Measurements from ENCODE around the gene EZH1.
"Not testable (repeated sequence)": the region's sequence is repeated elsewhere in the genome, so short reads cannot be mapped to it uniquely, and the experiment has no call there.

The EZH1 gene

GRCh38 chr17:42673266-42673884, 71.5 kb downstream of the EZH1 start:
- in situ Hi-C loops (cut with MboI; ENCODE audit: low sequenced_read_pairs): no loop called here

- in situ Hi-C loops (cut with MboI; ENCODE audit: low sequenced_read_pairs): no loop called here
Measured at GRCh38 chr17:42672038-42672437, 72.8 kb downstream of the EZH1 start.

- in situ Hi-C loops (cut with MboI; ENCODE audit: low sequenced_read_pairs): no loop called here
Measured at GRCh38 chr17:42670789-42671657, 73.8 kb downstream of the EZH1 start.

- in situ Hi-C loops (cut with MboI; ENCODE audit: low sequenced_read_pairs): no loop called here
Measured at GRCh38 chr17:42669977-42670788, 74.7 kb downstream of the EZH1 start.

GRCh38 chr17:42669705-42669976, 75.2 kb downstream of the EZH1 start:
- in situ Hi-C loops (cut with MboI; ENCODE audit: low sequenced_read_pairs): no loop called here

GRCh38 chr17:42667088-42667951, 77.5 kb downstream of the EZH1 start:
- in situ Hi-C loops (cut with MboI; ENCODE audit: low sequenced_read_pairs): no loop called here

- in situ Hi-C loops (cut with MboI; ENCODE audit: low sequenced_read_pairs): not testable (repeated sequence)
Measured at GRCh38 chr17:42666126-42666525, 78.7 kb downstream of the EZH1 start.

- in situ Hi-C loops (cut with MboI; ENCODE audit: low sequenced_read_pairs): no loop called here
Measured at GRCh38 chr17:42665581-42666001, 79.2 kb downstream of the EZH1 start.

- in situ Hi-C loops (cut with MboI; ENCODE audit: low sequenced_read_pairs): no loop called here
Measured at GRCh38 chr17:42660692-42661345, 84.0 kb downstream of the EZH1 start.

- in situ Hi-C loops (cut with MboI; ENCODE audit: low sequenced_read_pairs): not testable (repeated sequence)
Measured at GRCh38 chr17:42659932-42660274, 84.9 kb downstream of the EZH1 start.

- in situ Hi-C loops (cut with MboI; ENCODE audit: low sequenced_read_pairs): no loop called here
Measured at GRCh38 chr17:42659079-42659931, 85.5 kb downstream of the EZH1 start, which contains the start of gene TUBG2. TUBG2 (plus strand) TSS chr17:42659284; CDS start chr17:42659504, 220 bp downstream.

GRCh38 chr17:42657824-42658588, 86.8 kb downstream of the EZH1 start:
- in situ Hi-C loops (cut with MboI; ENCODE audit: low sequenced_read_pairs): no loop called here

- in situ Hi-C loops (cut with MboI; ENCODE audit: low sequenced_read_pairs): no loop called here
Measured at GRCh38 chr17:42655528-42655927, 89.3 kb downstream of the EZH1 start.

- in situ Hi-C loops (cut with MboI; ENCODE audit: low sequenced_read_pairs): no loop called here
Measured at GRCh38 chr17:42653179-42654124, 91.4 kb downstream of the EZH1 start.

- in situ Hi-C loops (cut with MboI; ENCODE audit: low sequenced_read_pairs): no loop called here
Measured at GRCh38 chr17:42651392-42651791, 93.4 kb downstream of the EZH1 start.
